Gastrocnemius medialis (tissue), 4 donors: ENCODE data around the gene STIM1. TPM values are rescaled to one million over a fixed set of nuclear protein-coding genes. Genes with fewer than 3 reads are reported as not detected.

Experiments
- ATAC-seq, 2 donors: fragments of 150-250 bp; one replicate each; pipeline ENCODE4 v1.9.1; 2016
- DNase-seq, 2 donors: peaks; one replicate each; pipeline ENCODE4 v3.0.0-alpha.2; 2019
- H3K27ac ChIP-seq, 4 donors: fragments of 200-600 bp; sonication (generic); 1 replicate in 1 of 4; 2 replicates in 3 of 4; pipeline ENCODE4 v1.5.1; 2016 to 2018; ENCODE audit warnings: mild to moderate bottlenecking in 2 of 4, moderate library complexity in 1 of 4
- H3K27me3 ChIP-seq, 3 donors: fragments of 200-600 bp; sonication (generic) in 2 of 3; 1 replicate in 1 of 3; 2 replicates in 2 of 3; pipeline versions ENCODE4 v1.5.1 to v1.6.0; 2016 to 2019; ENCODE audit warnings: mild to moderate bottlenecking in 1 of 3, moderate library complexity in 1 of 3
- H3K36me3 ChIP-seq, 2 donors: fragments of 200-600 bp; sonication (generic) in 1 of 2; one replicate each; pipeline ENCODE4 v1.5.1; 2017 to 2018
- H3K4me1 ChIP-seq, 2 donors: fragments of 200-600 bp; sonication (generic) in 1 of 2; one replicate each; pipeline ENCODE4 v1.5.1; 2016 to 2017; ENCODE audit warnings: mild to moderate bottlenecking in 2 of 2
- H3K4me3 ChIP-seq, 4 donors: fragments of 200-600 bp; sonication (generic) in 3 of 4; 1 replicate in 1 of 4; 2 replicates in 3 of 4; pipeline ENCODE4 v1.5.1; 2016 to 2019; ENCODE audit warnings: mild to moderate bottlenecking in 2 of 4
- H3K9me3 ChIP-seq, 3 donors: fragments of 200-600 bp; sonication (generic) in 2 of 3; 1 replicate in 1 of 3; 2 replicates in 2 of 3; pipeline ENCODE4 v1.5.1; 2016 to 2019
- CTCF ChIP-seq, 5 experiments: fragments of 450-650 bp in 3 of 5; fragments of 200-600 bp in 2 of 5; sonication (generic) in 2 of 5; IDR thresholded peaks in 4 of 5; conservative IDR thresholded peaks in 1 of 5; 1 replicate in 4 of 5; 2 replicates in 1 of 5; pipeline ENCODE4 v1.5.1; 2016 to 2019; ENCODE audit warnings: antibody characterized with exemption in 5 of 5, mild to moderate bottlenecking in 3 of 5, moderate library complexity in 3 of 5
- POLR2A ChIP-seq, 2 donors: fragments of 450-650 bp; IDR thresholded peaks; one replicate each; pipeline ENCODE4 v1.6.1; 2017; ENCODE audit warnings: antibody characterized with exemption in 2 of 2, mild to moderate bottlenecking in 2 of 2, moderate library complexity in 2 of 2
- in situ Hi-C, 4 donors: fragments of 200-750 bp; cut with MboI; loops; one replicate each; pipeline versions ENCODE4 v1.15.0 to v1.8.0; 2017; ENCODE audit warnings: low sequenced_read_pairs in 4 of 4
- intact Hi-C: fragments of 100-400 bp; cut with DNase I; formaldehyde crosslinking; loops from one replicate; pipeline ENCODE4 v1.15.1; 2023; ENCODE audit warnings: low total_unique reads
- total RNA-seq, 4 donors: library from RNA; depleted of rRNA; stranded (reverse); fragments of >200 nt; gene quantifications; one replicate each; pipeline versions ENCODE4 v1.1.0 to v1.2.3, GENCODE V29; 2016

Gene STIM1
- total RNA-seq, 4 donors from 2014 or later = 45.9 to 132 (median 87.3) TPM

DNA sequence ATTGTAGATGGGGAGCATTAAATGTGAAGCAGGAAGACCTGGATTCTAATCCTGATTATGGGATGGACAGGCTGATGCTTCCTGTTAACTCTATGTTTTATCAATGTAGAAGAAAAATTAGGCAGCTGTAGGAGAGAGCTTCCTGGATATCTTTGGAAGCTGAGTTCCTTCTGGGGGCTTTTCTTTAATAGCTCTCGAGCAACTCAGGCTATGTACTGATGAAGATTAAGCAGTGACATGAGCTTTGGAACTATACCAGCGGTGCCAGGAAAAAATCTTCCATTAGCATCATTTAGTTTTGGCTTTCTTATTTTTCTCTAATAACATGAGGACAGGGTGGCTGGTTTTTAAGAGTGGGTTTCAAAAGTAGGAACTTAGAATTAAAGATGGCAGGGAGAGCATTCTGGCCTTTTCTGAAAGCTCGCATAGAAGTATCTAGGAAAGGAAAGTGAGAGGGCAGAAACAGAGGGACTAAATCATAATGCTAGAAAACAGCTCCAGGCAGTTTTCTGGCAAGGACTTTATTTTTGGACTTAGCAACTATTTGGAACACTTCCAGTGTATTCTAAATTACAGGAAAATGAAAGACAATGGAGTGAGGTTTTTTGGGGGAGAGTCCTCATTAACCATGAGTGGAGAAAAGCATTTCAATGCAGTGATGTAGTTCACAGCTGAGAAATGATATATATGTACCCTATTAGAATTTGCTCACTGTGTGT, 169.9 kb downstream of the STIM1 start:
- Histone ChIP-seq H3K4me3 (no peak overlapping the region), H3K4me1 (peaks cover 38% of the 10 kb centered on the region in 2 donors), H3K36me3 (no peaks in the 10 kb centered on the region), H3K27me3 (no peaks in the 10 kb centered on the region), H3K27ac (peak overlapping the region; percentile 54 to 75 (median 63)), H3K9me3 (no peaks in the 10 kb centered on the region)
- TF ChIP-seq CTCF (IDR thresholded peaks at IDR 0.05 in 4 of 5, conservative IDR thresholded peaks at IDR 0.05 in 1 of 5) = no peak
- no peak for TF ChIP-seq POLR2A (IDR thresholded peaks at IDR 0.05)
- in situ Hi-C loops = loop anchor here in 1 of 4 donors (10.0 kb wide), 1 partner anchor 61 kb away; no protein-coding TSS in a partner anchor
- ATAC-seq = peak; percentile 15 to 20
- DNase-seq = no peak
- intact Hi-C loops = no loop called here

- H3K9me3 ChIP-seq = no peaks in the 10 kb centered on the region
- H3K4me3 ChIP-seq = no peak overlapping the region
- peak overlapping the region; percentile 54 to 75 (median 63) for H3K27ac ChIP-seq
- peaks cover 38% of the 10 kb centered on the region in 2 donors for H3K4me1 ChIP-seq
- no peaks in the 10 kb centered on the region for H3K36me3 ChIP-seq
- ATAC-seq (peak; percentile 57 to 80), DNase-seq (no peak)
- in situ Hi-C loops (loop anchor here in 1 of 4 donors (10.0 kb wide), 1 partner anchor 61 kb away; no protein-coding TSS in a partner anchor), intact Hi-C loops (no loop called here)
- no peak for TF ChIP-seq POLR2A (IDR thresholded peaks at IDR 0.05)
- no peak for TF ChIP-seq CTCF (IDR thresholded peaks at IDR 0.05 in 4 of 5, conservative IDR thresholded peaks at IDR 0.05 in 1 of 5)
- no peaks in the 10 kb centered on the region for H3K27me3 ChIP-seq
Observed at GRCh38 chr11:4025967-4026324, 170.5 kb downstream of the STIM1 start.

- Histone ChIP-seq H3K36me3 (no peaks in the 10 kb centered on the region), H3K27me3 (no peaks in the 10 kb centered on the region), H3K27ac (peak overlapping the region; percentile 54 to 75 (median 63)), H3K4me1 (peaks cover 38% of the 10 kb centered on the region in 2 donors), H3K9me3 (no peaks in the 10 kb centered on the region), H3K4me3 (no peak overlapping the region)
- intact Hi-C loops (no loop called here), in situ Hi-C loops (loop anchor here in 1 of 4 donors (10.0 kb wide), 1 partner anchor 62 kb away; no protein-coding TSS in a partner anchor)
- no peak for ATAC-seq
- DNase-seq = no peak
- TF ChIP-seq POLR2A (IDR thresholded peaks at IDR 0.05) (no peak), CTCF (IDR thresholded peaks at IDR 0.05 in 4 of 5, conservative IDR thresholded peaks at IDR 0.05 in 1 of 5) (no peak)
Observed at GRCh38 chr11:4026389-4026788, 170.9 kb downstream of the STIM1 start.

- ATAC-seq (no peak), DNase-seq (no peak)
- no peaks in the 10 kb centered on the region for H3K36me3 ChIP-seq
- H3K4me1 ChIP-seq = peaks cover 38% of the 10 kb centered on the region in 2 donors
- H3K4me3 ChIP-seq = no peak overlapping the region
- H3K27me3 ChIP-seq = no peaks in the 10 kb centered on the region
- TF ChIP-seq POLR2A (IDR thresholded peaks at IDR 0.05) = no peak
- TF ChIP-seq CTCF (IDR thresholded peaks at IDR 0.05 in 4 of 5, conservative IDR thresholded peaks at IDR 0.05 in 1 of 5) = no peak
- intact Hi-C loops = no loop called here
- in situ Hi-C loops = loop anchor here in 1 of 4 donors (10.0 kb wide), 1 partner anchor 63 kb away; no protein-coding TSS in a partner anchor
- H3K27ac ChIP-seq = no peak overlapping the region
- no peaks in the 10 kb centered on the region for H3K9me3 ChIP-seq
Observed at GRCh38 chr11:4027746-4028145, 172.3 kb downstream of the STIM1 start.
